Measurements from ENCODE around the gene P2RX7. TPM values are rescaled to one million over a fixed set of nuclear protein-coding genes. Genes with fewer than 3 reads are reported as not detected.
"Not testable (repeated sequence)": the region's sequence is repeated elsewhere in the genome, so short reads cannot be mapped to it uniquely, and the experiment has no call there.

The P2RX7 gene
- total RNA-seq, 1 experiment from 2014 or later: 0.55 TPM

DNA sequence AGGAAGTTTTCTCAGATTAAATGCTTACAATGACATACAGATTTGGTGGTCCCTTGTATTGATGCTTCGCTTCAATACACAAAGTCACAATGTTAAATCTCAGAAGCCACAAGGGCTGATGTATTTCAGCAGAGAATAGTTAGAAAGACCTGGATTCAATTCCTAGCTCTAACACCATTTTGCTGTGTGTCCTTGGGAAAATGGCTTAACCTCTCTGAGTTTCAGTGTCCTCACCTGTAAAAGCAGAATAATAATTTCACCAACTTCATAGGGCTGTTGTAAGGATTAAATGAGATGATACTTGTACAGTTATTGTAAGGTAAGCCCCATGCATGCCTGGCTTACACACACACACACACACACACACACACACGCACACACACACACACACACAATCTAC lies 30.3 kb downstream of the P2RX7 start:
- peaks cover 9% of the 10 kb centered on the region for H3K9me3 Mint-ChIP-seq
- DNase-seq (ENCODE audit: low spot score) (no peak), ATAC-seq (no peak)
- ChIA-PET CTCF (no interaction called here), POLR2A (no interaction called here)
- H3K4me3 Mint-ChIP-seq: no peak overlapping the region
- H3K27me3 Mint-ChIP-seq (ENCODE audit: low read depth): no peaks in the 10 kb centered on the region
- TF ChIP-seq SMAD3 (CRISPR knock-in tag; IDR thresholded peaks at IDR 0.05; ENCODE audit: borderline replicate concordance) (no peak), MXD4 (CRISPR knock-in tag; IDR thresholded peaks at IDR 0.05; ENCODE audit: borderline replicate concordance) (no peak), OVOL2 (CRISPR knock-in tag; IDR thresholded peaks at IDR 0.05; ENCODE audit: borderline replicate concordance) (no peak), NFYB (CRISPR knock-in tag; conservative IDR thresholded peaks at IDR 0.05; ENCODE audit: low read depth) (no peak), ZNF138 (CRISPR knock-in tag; conservative IDR thresholded peaks at IDR 0.05) (no peak), ZBTB21 (CRISPR knock-in tag; IDR thresholded peaks at IDR 0.05; ENCODE audit: borderline replicate concordance) (no peak)
- no peaks in the 10 kb centered on the region; the same call in 1 of the 2 replicates for H3K36me3 Mint-ChIP-seq
- no peak overlapping the region for H3K27ac Mint-ChIP-seq
- no peaks in the 10 kb centered on the region for H3K4me1 Mint-ChIP-seq

DNA sequence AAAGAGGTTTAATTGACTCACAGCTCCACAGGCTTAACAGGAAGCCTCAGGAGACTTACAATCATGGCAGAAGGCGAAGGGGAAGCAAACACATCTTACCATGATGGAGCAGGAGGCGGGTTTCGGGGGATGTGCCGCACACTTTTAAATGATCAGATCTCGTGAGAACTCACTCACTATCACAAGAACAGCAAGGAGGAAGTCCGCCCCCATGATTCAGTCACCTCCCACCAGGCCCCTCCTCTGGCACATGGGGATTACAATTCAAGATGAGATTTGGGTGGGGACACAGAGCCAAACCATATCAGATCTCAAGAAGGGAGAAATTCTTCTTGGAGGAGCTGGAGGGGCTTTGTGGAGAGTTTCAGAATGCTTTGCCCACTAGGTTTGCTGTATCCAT lies 32.2 kb downstream of the P2RX7 start:
- H3K4me3 Mint-ChIP-seq; ATAC-seq; DNase-seq (ENCODE audit: low spot score); H3K4me1 Mint-ChIP-seq; H3K27me3 Mint-ChIP-seq (ENCODE audit: low read depth); H3K27ac Mint-ChIP-seq; H3K9me3 Mint-ChIP-seq; H3K36me3 Mint-ChIP-seq; POLR2A ChIA-PET: not testable (repeated sequence)
- CTCF ChIA-PET: interaction anchor here (0.6 kb wide), 1 partner anchor 13 kb away, joined by 3 read pairs; no protein-coding TSS in a partner anchor

GRCh38 chr12:121165316-121165715 lies 32.6 kb downstream of the P2RX7 start:
- POLR2A ChIA-PET: no interaction called here
- CTCF ChIA-PET: interaction anchor here (0.6 kb wide), 1 partner anchor 14 kb away, joined by 3 read pairs; no protein-coding TSS in a partner anchor
- TF ChIP-seq FOXP4 (CRISPR knock-in tag; IDR thresholded peaks at IDR 0.05): no peak
- TF ChIP-seq, protein P1, sequence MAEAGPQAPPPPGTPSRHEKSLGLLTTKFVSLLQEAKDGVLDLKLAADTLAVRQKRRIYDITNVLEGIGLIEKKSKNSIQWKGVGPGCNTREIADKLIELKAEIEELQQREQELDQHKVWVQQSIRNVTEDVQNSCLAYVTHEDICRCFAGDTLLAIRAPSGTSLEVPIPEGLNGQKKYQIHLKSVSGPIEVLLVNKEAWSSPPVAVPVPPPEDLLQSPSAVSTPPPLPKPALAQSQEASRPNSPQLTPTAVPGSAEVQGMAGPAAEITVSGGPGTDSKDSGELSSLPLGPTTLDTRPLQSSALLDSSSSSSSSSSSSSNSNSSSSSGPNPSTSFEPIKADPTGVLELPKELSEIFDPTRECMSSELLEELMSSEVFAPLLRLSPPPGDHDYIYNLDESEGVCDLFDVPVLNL (CRISPR knock-in tag; IDR thresholded peaks at IDR 0.05; ENCODE audit: borderline replicate concordance, low read depth): no peak
- TF ChIP-seq GTF2I (CRISPR knock-in tag; conservative IDR thresholded peaks at IDR 0.05): no peak
- TF ChIP-seq TEAD1 (CRISPR knock-in tag; IDR thresholded peaks at IDR 0.05): no peak
- Mint-ChIP-seq H3K4me1 (no peaks in the 10 kb centered on the region), H3K36me3 (no peaks in the 10 kb centered on the region), H3K27ac (no peak overlapping the region), H3K27me3 (ENCODE audit: low read depth) (no peaks in the 10 kb centered on the region), H3K9me3 (no peaks in the 10 kb centered on the region), H3K4me3 (no peak overlapping the region)
- DNase-seq (ENCODE audit: low spot score): no peak
- ATAC-seq: no peak

- Mint-ChIP-seq H3K36me3 (no peaks in the 10 kb centered on the region), H3K27me3 (ENCODE audit: low read depth) (no peaks in the 10 kb centered on the region)
Measured at GRCh38 chr12:121166356-121166755, 33.7 kb downstream of the P2RX7 start.

More at GRCh38 chr12:121166356-121166755, 33.7 kb downstream of the P2RX7 start:
- TF ChIP-seq ZNF416 (CRISPR knock-in tag; IDR thresholded peaks at IDR 0.05) (no peak), ATF2 (CRISPR knock-in tag; IDR thresholded peaks at IDR 0.05; ENCODE audit: borderline replicate concordance, low read depth) (no peak), ERG (CRISPR knock-in tag; IDR thresholded peaks at IDR 0.05) (no peak), NFE2L1 (CRISPR knock-in tag; IDR thresholded peaks at IDR 0.05) (no peak), ESRRA (CRISPR knock-in tag; IDR thresholded peaks at IDR 0.05; ENCODE audit: borderline replicate concordance) (no peak)
- TF ChIP-seq, protein P2, sequence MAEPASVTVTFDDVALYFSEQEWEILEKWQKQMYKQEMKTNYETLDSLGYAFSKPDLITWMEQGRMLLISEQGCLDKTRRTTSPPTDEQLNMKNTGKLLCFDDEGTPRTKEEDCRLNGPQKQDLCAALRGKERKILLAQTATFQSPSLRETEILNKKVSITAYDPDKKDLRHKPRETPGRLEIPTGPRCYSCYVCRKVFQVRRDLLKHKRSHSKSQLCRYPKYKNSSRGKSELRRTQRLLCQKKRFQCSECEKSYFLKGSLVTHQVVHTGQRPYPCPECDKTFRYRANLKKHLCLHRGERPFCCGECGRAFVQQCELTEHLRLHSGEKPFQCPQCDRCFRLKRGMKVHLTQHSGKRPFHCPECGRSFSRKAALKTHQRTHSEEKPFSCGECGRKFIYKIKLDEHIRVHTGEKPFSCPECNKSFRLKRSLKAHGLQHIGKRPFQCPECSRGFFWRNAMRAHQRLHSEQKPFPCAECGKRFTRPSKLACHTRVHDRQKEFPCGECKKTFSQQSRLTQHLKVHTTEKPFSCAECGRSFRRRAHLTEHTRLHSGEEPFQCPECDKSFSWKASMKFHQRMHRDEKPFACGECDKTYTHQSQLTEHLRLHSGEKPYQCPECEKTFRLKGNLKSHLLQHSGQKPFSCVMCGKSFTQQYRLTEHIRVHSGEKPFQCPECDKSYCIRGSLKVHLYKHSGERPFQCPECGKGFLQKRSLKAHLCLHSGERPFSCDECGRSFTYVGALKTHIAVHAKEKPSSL (CRISPR knock-in tag; conservative IDR thresholded peaks at IDR 0.05): no peak
- Mint-ChIP-seq H3K4me1 (no peaks in the 10 kb centered on the region), H3K9me3 (no peaks in the 10 kb centered on the region), H3K4me3 (no peak overlapping the region), H3K27ac (no peak overlapping the region)
- no peak for DNase-seq (ENCODE audit: low spot score)
- ChIA-PET CTCF (interaction anchor here (1.0 kb wide), 1 partner anchor 58 kb away, joined by 4 read pairs; no protein-coding TSS in a partner anchor), POLR2A (no interaction called here)
- no peak for ATAC-seq
